Upper lobe of right lung (tissue), 1 donor: ENCODE results near the gene DHX58. TPM values are rescaled to one million over a fixed set of nuclear protein-coding genes. Genes with fewer than 3 reads are reported as not detected.
A peak's percentile ranks its signal among the peaks of the same experiment; 100 is the strongest.

Experiments used
- ATAC-seq: fragments of 200-7000 bp; cut with Tn5 transposase; one replicate; pipeline ENCODE4 v1.9.1; 2020; ENCODE audit warnings: mild to moderate bottlenecking, moderate library complexity
- DNase-seq: peaks from one replicate; pipeline ENCODE4 v3.0.0-alpha.2; 2020
- H3K27ac ChIP-seq: fragments of 200-600 bp; one replicate; pipeline ENCODE4 v1.8.0; 2022
- H3K27me3 ChIP-seq: fragments of 200-600 bp; one replicate; pipeline ENCODE4 v1.8.0; 2022; ENCODE audit warnings: mild to moderate bottlenecking
- H3K36me3 ChIP-seq: fragments of 200-600 bp; one replicate; pipeline ENCODE4 v1.8.0; 2022
- H3K4me1 ChIP-seq: fragments of 200-600 bp; one replicate; pipeline ENCODE4 v1.8.0; 2022
- H3K4me3 ChIP-seq: fragments of 200-600 bp; one replicate; pipeline ENCODE4 v1.8.0; 2022; ENCODE audit warnings: mild to moderate bottlenecking
- H3K9me3 ChIP-seq: fragments of 200-600 bp; one replicate; pipeline ENCODE4 v1.8.0; 2022
- CTCF ChIP-seq: fragments of 200-600 bp; IDR thresholded peaks from one replicate; pipeline ENCODE4 v1.8.0; 2022; ENCODE audit warnings: antibody characterized with exemption
- intact Hi-C: fragments of 100-400 bp; cut with DNase I; formaldehyde crosslinking; loops from one replicate; pipeline ENCODE4 v1.11.0; 2022
- total RNA-seq: library from RNA; stranded (reverse); fragmentation: NEBNext Ultra II Directional; extraction: Animal tissue kit (Norgen Biotek cat#: 25700); gene quantifications from one replicate; pipeline ENCODE4 v1.2.1, GENCODE V29; 2021
- donor health status: DM: no; HTN: yes; CAD: no; lungs with severe emphysema.

DHX58 gene
- total RNA-seq, 1 donor from 2014 or later: 27.5 TPM

- H3K36me3 ChIP-seq: peaks cover 55% of the 10 kb centered on the region
Measured at GRCh38 chr17:42126836-42127235, 14.3 kb upstream of the DHX58 start.

GRCh38 chr17:42125565-42125964 is 13.1 kb upstream of the DHX58 start:
- no peak overlapping the region for H3K4me3 ChIP-seq
- H3K4me1 ChIP-seq: peaks cover 32% of the 10 kb centered on the region
- TF ChIP-seq CTCF: no peak
- intact Hi-C loops: no loop called here
- DNase-seq (no peak), ATAC-seq (no peak)
- H3K27ac ChIP-seq: no peak overlapping the region
- H3K9me3 ChIP-seq: no peaks in the 10 kb centered on the region
- no peaks in the 10 kb centered on the region for H3K27me3 ChIP-seq
- H3K36me3 ChIP-seq: peaks cover 55% of the 10 kb centered on the region

More at GRCh38 chr17:42126836-42127235, 14.3 kb upstream of the DHX58 start:
- no peak for TF ChIP-seq CTCF
- no peak for DNase-seq
- Histone ChIP-seq H3K9me3 (no peaks in the 10 kb centered on the region), H3K27me3 (no peaks in the 10 kb centered on the region), H3K4me1 (peaks cover 38% of the 10 kb centered on the region), H3K27ac (no peak overlapping the region), H3K4me3 (no peak overlapping the region)
- no peak for ATAC-seq
- intact Hi-C loops: no loop called here

- H3K4me3 ChIP-seq: no peak overlapping the region
- no peak for TF ChIP-seq CTCF
- intact Hi-C loops: no loop called here
- peaks cover 43% of the 10 kb centered on the region for H3K36me3 ChIP-seq
- no peak overlapping the region for H3K27ac ChIP-seq
- no peak for DNase-seq
- no peaks in the 10 kb centered on the region for H3K9me3 ChIP-seq
- no peaks in the 10 kb centered on the region for H3K27me3 ChIP-seq
- peaks cover 27% of the 10 kb centered on the region for H3K4me1 ChIP-seq
- ATAC-seq: no peak
Measured at GRCh38 chr17:42124256-42124655, 11.7 kb upstream of the DHX58 start.

GRCh38 chr17:42122371-42123303 is 10.1 kb upstream of the DHX58 start, which contains the start of gene HSPB9:
HSPB9 (plus strand) TSS chr17:42122804; CDS start chr17:42122851, 47 bp downstream.
- H3K27ac ChIP-seq: peak within 1 kb of the TSS; percentile 63

More at GRCh38 chr17:42122371-42123303, 10.1 kb upstream of the DHX58 start, which contains the start of gene HSPB9:
- Histone ChIP-seq H3K27me3 (no peaks in the 10 kb centered on the region), H3K36me3 (peaks cover 27% of the 10 kb centered on the region), H3K4me3 (peak within 1 kb of the TSS; percentile 14), H3K9me3 (no peaks in the 10 kb centered on the region), H3K4me1 (peaks cover 21% of the 10 kb centered on the region)
- ATAC-seq (peak; percentile 69), DNase-seq (peak; percentile 84)
- intact Hi-C loops: no loop called here
- no peak for TF ChIP-seq CTCF
